ENCODE results near the gene KL. TPM values are rescaled to one million over a fixed set of nuclear protein-coding genes. Genes with fewer than 3 reads are reported as not detected.

Gene KL
- total and polyA plus RNA-seq, 2 of the 8 experiments (the other 6 are each of a cell fraction or from before 2014, with no cell fraction given) = 0.02 TPM; not detected in 1

- H3K23me2 ChIP-seq (ENCODE audit: low read depth, low read length) = no peaks in the 10 kb centered on the region
- no peak overlapping the region for H4K8ac ChIP-seq (ENCODE audit: extremely low read depth, insufficient read depth, low read length)
- no peak overlapping the region for H3K4me3 ChIP-seq (ENCODE audit: extremely low read depth in 1 of 4, insufficient read depth in 2 of 4, low read depth in 3 of 4, low read length in 4 of 4)
- no peak overlapping the region for H3K9ac ChIP-seq (replicated peaks in 1 of 4; ENCODE audit: extremely low read depth in 1 of 4, low read depth in 3 of 4, low read length in 3 of 4)
- no peaks in the 10 kb centered on the region for H3K27me3 ChIP-seq (replicated peaks in 1 of 4; ENCODE audit: control insufficient read depth in 3 of 4, extremely low read depth in 1 of 4, insufficient read depth in 3 of 4, low read length in 3 of 4)
- no peaks in the 10 kb centered on the region for H3K4me1 ChIP-seq (replicated peaks in 1 of 4; ENCODE audit: control insufficient read depth in 3 of 4, insufficient read depth in 4 of 4, low read length in 3 of 4)
- no peak overlapping the region for H2AK5ac ChIP-seq (ENCODE audit: low read depth, low read length)
- FAIRE-seq = no peak
- no peak overlapping the region for H3K27ac ChIP-seq (ENCODE audit: low read depth, low read length)
- H3K4me2 ChIP-seq (ENCODE audit: insufficient read depth in 1 of 2, low read depth in 2 of 2, low read length in 2 of 2) = no peak overlapping the region
- no peaks in the 10 kb centered on the region for H3K9me3 ChIP-seq (ENCODE audit: insufficient read depth in 2 of 2, low read depth in 1 of 2, low read length in 1 of 2)
- H3K79me2 ChIP-seq (ENCODE audit: control insufficient read depth in 1 of 2, insufficient read depth in 2 of 2, low read length in 2 of 2) = no peaks in the 10 kb centered on the region
- no peaks in the 10 kb centered on the region for H4K20me1 ChIP-seq (replicated peaks in 1 of 2; ENCODE audit: control insufficient read depth in 1 of 2, insufficient read depth in 2 of 2, low read length in 2 of 2)
- DNase-seq (ENCODE audit: low read depth in 1 of 2, low spot score in 2 of 2) = no peak
- no peak overlapping the region for H4K5ac ChIP-seq (ENCODE audit: insufficient read length, low read depth, low read length)
- H2BK15ac ChIP-seq (ENCODE audit: low read length) = no peak overlapping the region
- no peak overlapping the region for H4K91ac ChIP-seq (replicated peaks; ENCODE audit: insufficient read length, low read length)
- no peaks in the 10 kb centered on the region for H3K36me3 ChIP-seq (ENCODE audit: control insufficient read depth in 2 of 4, insufficient read depth in 4 of 4, low read length in 3 of 4)
- H3K14ac ChIP-seq (ENCODE audit: insufficient read length) = no peak overlapping the region
- no peak overlapping the region for H2BK12ac ChIP-seq (ENCODE audit: low read depth, low read length)
- no peak overlapping the region for H3K23ac ChIP-seq (ENCODE audit: insufficient read length)
- no peaks in the 10 kb centered on the region for H3K79me1 ChIP-seq (ENCODE audit: low read depth, low read length)
- H3K56ac ChIP-seq (replicated peaks; ENCODE audit: insufficient read length, low read depth, low read length) = no peak overlapping the region
- H2BK5ac ChIP-seq (ENCODE audit: low read depth, low read length) = no peak overlapping the region
- ChIA-PET POLR2A (ENCODE audit: partially characterized antibody) (no interaction called here), CTCF (ENCODE audit: partially characterized antibody) (no interaction called here)
- no peak overlapping the region for H2BK120ac ChIP-seq (replicated peaks; ENCODE audit: low read depth, low read length)
- H2AFZ ChIP-seq (ENCODE audit: low read length) = no peak overlapping the region
- no peak overlapping the region for H3K18ac ChIP-seq (ENCODE audit: extremely low read depth, low read length)
- no peak overlapping the region for H3K4ac ChIP-seq (replicated peaks; ENCODE audit: insufficient read length, low read depth, low read length)
- H2BK20ac ChIP-seq (ENCODE audit: low read length) = no peak overlapping the region
- 85% methylated on average over 5 of the region's 5 CpGs; no CpG with 5 or more reads in 1 of the 2 experiments for WGBS, 2 experiments (ENCODE audit: extremely low coverage in 1 of 2, insufficient coverage in 1 of 2, insufficient read length in 1 of 2, insufficient replicate concordance in 2 of 2, low coverage in 1 of 2, low lambda C conversion rate in 2 of 2, missing lambda C conversion rate in 1 of 2)
- TF ChIP-seq BACH1 (IDR thresholded peaks at IDR 0.05; ENCODE audit: low read length) = no peak
- TF ChIP-seq CBX8 (IDR thresholded peaks at IDR 0.05; ENCODE audit: borderline replicate concordance, low read depth, low read length) = no peak
- no peak for TF ChIP-seq USF2 (IDR thresholded peaks at IDR 0.05; ENCODE audit: low read length)
- TF ChIP-seq SUZ12 (IDR thresholded peaks at IDR 0.05; ENCODE audit: low read length) = no peak
- TF ChIP-seq MAX (IDR thresholded peaks at IDR 0.05) = no peak
- TF ChIP-seq EGR1 (IDR thresholded peaks at IDR 0.05; ENCODE audit: borderline replicate concordance, low read depth, low read length) = no peak
- TF ChIP-seq CBX5 (IDR thresholded peaks at IDR 0.05; ENCODE audit: low read depth, low read length) = no peak
- TF ChIP-seq RBBP5 (IDR thresholded peaks at IDR 0.05; ENCODE audit: borderline replicate concordance, low read depth, low read length) = no peak
- TF ChIP-seq CTBP2 (IDR thresholded peaks at IDR 0.05; ENCODE audit: borderline replicate concordance, insufficient read depth, insufficient read length, low read length) = no peak
- no peak for TF ChIP-seq CEBPB (IDR thresholded peaks at IDR 0.05; ENCODE audit: low read depth, low read length)
- no peak for TF ChIP-seq TCF12 (IDR thresholded peaks at IDR 0.05; ENCODE audit: low read depth, low read length)
- TF ChIP-seq TAF1 (IDR thresholded peaks at IDR 0.05; ENCODE audit: low read depth, low read length) = no peak
- TF ChIP-seq ATF3 (IDR thresholded peaks at IDR 0.05; ENCODE audit: insufficient read depth, low read depth, low read length) = no peak
Observed at GRCh38 chr13:32967584-32968182, 48.5 kb upstream of the KL start.
